HuH-7.5 (cell line): ENCODE results near the gene FMR1.

Experiments used
- DNase-seq: peaks from one replicate; pipeline ENCODE4 v3.0.0; 2011; ENCODE audit warnings: low spot score

Gene FMR1

DNA sequence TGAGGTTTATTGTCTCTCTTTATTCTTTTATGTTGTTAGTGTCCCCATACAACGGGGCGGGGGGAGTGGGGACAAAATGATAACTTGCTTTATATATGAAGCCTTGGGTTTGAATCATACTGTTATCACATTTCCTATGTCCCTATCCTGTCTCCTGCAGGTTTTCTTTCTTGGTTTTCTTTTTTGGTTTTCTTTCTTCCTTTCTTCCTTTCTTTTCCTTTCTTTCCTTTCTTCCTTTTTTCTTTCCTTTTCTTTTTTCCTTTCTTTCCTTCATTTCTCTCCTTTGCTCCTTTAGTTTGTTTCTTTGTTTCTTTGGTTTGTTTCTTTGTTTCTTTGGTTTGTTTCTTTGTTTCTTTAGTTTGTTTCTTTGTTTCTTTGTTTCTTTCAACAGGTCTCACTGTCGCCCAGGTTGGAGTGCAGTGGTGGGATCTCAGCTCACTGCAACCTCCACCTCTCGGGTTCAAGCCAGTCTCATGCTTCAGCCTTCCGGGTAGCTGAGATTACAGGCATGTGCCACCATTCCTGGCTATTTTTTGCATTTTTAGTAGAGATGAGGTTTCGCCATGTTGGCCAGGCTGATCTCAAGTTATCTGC lies 4.8 kb downstream of the FMR1 start:
- no peak for DNase-seq

DNA sequence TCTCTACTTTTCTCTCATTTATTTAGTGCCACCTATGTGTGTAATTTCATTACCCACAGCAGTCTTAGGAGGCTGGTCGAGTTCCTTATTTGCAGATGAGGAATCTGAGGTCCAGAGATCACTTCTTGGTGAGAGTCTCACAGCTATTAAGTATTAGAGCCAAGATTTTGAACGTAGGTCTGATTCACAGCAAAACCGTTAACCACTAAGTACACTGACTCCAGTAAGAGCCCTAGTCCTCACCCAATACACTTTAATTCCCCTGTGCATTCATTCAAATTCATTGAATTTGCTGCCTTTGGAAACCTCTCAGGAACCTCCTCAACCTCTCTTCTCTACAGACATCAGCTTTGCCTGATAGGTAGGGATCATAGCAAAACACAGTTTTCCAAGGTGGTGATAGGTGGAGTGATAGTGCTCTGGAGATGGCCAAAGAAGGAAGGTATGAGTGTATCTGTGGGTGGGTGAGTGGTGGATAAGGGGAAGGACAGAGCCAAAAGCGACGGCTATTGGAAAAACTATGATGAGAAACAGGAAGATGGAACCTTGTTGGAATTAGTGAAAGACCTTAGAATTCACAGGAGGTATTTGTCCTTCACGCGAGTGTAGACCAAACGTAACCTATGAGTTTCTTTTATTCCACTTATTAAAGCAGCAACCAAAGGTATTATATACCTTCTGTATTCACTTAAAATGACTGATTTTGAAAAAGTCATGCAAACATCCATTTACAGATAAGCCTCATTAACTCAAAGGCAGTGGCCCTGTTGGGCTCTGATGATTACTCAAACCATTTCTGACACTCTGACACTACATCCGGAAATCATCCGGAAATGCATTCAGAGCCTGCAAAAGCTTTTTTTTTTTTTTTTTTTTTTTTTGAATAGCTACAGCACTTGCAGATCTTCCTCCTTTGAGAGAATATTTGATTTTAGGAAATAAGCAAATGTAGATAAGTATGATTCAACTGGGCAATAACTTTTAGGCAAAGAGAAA lies 6.3 kb downstream of the FMR1 start:
- no peak for DNase-seq

DNA sequence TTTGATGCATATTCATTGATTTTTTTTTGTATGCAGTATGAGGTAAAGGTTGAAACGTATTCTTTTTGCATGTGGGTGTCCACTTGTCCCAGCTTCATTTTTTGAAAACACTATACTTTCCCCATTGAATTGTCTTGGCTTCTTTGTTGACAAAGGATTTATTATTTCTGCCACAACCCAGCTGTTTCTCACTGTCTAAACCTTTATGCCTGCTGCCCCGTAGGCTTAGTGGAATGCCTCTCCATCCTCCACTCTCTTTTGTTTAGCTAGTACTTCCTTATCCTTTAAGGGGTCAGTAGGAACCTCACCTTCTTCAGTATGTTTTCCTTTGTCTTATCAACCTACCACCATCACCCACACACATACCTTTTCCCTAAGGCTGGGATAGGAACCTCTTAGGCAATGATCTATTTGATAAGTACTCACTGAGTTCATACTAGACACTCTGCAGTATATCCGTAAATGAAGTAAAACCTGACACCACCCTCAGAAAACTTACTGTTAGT lies 8.5 kb downstream of the FMR1 start:
- no peak for DNase-seq

DNA sequence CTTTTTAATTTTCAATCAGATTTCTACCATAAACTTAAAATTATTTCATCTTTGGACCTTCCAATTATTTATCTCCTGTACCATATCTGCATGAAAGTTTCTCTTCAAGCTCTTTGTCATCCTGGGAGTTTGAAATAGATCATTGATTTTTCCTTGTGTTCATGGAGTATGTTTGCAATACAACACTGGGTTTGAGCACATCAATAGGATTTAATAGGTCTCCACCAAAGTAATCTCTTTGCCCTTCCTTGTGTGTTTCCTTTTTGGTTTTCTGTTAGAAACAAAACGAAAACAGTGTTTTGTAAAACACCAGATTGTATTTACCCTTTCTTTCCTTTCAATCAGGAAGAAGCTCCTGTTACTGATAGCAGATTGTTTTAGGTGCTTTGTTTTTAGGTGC lies 11.9 kb downstream of the FMR1 start:
- DNase-seq = no peak

DNA sequence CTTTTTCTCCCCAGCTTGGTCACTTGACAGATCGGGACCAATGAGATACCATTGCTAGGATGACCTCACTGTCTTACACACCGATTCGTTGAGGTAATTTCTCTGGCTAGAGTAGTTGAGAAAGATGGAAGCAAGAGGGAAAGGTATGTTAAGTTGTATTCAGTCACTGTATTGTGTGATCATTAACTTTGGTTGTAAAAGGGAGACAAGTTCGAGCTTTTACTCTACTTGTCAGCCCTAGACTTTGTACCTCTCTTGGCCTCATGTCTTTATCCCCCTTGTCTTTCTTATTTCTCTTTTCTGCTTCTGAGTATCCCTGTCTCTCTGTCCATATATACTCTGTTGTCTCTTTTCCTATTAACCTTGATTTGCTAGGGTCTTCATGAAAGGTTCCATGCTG lies 15.5 kb downstream of the FMR1 start:
- no peak for DNase-seq

DNA sequence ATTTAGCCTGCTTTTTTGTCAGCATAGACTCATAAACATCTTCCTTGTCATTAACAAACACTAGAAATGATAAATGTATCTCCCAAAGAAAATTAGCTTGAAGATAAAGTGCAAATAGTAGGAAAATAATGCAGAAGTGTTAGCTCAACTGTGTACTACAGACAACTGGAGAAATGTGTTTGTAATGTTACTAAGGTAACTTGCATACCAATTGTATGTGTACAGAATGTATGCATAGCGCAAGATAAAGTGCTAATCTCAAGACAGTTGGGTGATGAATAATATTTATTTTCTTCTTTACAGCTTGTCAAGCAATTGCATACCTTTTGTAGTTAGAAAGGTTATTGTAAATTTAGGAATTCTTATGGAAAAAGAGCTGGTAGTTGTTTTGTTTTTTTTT lies 22.1 kb downstream of the FMR1 start:
- no peak for DNase-seq

DNA sequence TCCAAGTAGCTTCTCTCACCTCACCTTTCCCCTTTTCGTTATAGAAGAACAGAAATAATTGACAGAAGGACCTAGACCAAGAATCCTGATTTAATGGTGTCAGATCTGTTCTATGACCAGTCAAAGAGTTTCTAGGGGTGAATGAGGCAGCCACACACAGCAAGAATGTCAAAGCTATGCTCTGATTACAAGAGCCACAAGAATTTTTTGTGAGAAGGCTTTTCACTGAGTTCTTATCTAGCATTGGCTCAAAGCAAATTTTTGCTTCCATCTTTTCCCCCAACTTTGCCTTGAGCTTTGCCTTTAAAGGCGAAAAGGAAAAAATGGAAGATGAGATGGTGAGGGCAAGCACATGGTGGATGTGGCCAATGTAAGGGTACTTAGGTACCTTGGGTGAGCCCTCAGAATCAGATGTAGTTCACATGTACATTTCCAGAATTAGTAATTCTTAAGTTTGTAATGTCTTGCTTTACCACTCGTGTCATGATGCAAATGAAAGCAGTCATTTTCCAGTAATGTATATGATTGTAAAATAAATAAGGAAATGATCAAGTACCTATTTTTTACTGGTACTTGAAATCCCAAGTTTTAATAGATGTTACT lies 23.5 kb downstream of the FMR1 start:
- no peak for DNase-seq

DNA sequence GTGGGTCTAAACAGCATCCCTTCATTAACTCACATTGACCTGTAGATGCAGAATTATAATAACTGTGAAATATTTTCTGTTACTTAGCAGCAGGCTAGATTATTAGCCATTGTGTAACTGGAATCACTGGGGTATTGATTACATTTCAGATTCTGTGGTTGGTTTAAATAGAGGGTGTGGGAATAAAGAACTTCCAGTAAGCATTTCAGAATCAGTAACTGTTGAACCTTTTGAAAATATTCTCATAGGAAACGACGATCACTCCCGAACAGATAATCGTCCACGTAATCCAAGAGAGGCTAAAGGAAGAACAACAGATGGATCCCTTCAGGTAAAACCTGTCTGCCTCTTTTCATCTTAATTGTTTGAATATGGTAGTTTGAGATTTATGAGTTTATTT lies 33.6 kb downstream of the FMR1 start:
- DNase-seq = no peak

DNA sequence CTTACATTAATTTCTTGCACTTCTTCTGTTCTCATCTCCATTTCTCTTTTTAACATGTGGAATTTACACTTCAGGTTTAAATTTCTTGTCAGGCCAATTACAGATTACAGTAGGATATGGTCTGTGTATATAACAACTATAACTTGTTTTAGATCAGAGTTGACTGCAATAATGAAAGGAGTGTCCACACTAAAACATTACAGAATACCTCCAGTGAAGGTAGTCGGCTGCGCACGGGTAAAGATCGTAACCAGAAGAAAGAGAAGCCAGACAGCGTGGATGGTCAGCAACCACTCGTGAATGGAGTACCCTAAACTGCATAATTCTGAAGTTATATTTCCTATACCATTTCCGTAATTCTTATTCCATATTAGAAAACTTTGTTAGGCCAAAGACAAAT lies 36.8 kb downstream of the FMR1 start:
- no peak for DNase-seq

DNA sequence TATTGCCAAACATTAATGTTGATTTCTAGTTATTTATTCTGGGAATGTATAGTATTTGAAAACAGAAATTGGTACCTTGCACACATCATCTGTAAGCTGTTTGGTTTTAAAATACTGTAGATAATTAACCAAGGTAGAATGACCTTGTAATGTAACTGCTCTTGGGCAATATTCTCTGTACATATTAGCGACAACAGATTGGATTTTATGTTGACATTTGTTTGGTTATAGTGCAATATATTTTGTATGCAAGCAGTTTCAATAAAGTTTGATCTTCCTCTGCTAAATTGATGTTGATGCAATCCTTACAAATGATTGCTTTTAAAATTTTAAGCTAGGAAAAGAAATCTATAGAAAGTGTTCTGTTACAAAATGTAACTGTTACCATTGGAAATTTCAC lies 38.6 kb downstream of the FMR1 start:
- DNase-seq = peak; percentile 6

DNA sequence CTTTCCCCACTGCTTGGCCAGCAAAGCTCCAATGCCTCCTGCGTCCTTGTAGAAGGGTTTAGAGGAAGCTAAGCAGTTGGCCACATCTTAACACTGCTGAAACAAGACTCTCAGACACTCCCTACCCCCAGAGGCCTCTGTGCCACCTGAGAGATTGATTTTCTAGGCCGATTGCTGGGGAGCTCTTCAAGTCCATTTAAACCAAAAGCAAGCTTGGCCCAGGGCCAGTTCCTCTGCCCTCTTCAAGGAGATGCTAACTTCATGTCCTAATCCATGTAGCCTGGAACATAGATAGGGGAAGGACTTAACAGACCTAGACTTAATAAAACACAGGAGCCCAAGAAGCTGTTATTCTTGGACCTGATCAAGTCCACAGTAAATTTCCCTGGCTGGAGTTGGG lies 42.3 kb downstream of the FMR1 start:
- no peak for DNase-seq

DNA sequence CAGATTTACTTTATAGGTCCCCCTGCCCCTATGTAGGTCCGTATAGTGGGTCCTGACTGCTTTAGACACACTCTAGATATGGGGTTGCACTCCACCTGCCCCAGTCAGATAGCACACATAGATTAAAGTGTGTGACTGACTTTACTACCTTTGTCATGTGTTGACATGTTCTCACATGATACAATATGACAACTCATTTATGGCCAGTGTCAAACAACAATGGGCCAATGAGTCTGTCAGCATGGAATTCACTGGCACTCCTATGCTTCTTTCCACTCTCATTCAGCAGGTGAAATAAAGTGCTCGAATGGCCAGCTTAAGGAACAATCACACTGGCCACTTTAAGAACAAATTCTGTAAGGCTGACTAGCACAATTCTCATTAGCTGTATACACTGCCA lies 45.6 kb downstream of the FMR1 start:
- no peak for DNase-seq

DNA sequence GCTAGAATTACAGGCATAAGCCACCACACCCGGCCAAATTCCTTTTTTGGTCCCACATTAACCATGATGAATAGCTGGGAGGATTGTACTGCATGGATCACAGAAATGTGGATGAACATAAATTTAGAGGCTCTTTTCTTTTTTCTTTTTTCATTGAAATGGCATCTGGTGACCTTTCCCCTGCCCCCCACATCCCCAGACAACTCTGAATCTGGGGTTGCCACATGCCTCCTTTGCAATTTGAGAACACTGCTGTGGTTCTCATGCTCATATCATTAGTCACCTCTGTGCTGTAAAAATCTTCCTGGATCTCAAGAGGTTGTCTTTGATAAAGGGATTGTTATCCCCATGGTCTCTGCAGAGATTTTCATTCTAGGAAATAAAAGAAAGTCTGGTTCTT lies 46.6 kb downstream of the FMR1 start:
- DNase-seq = no peak

DNA sequence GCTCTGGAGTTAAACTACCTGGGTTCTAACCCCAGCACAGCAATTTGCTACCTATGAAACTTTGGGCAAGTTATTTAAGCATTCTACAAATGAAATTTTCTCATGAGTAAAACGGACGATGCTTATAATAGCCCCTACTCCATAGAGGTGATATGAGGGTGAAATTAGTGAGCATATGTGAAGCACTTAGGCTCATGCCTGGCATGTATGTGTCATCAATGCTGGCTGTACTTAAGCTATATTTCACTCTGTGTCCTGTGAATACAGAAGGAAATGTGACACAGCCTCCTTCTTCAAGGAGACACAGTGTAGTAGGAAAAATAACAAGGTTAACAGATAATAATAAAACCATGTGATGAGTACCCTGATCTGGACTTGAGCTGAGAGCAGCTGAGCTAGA lies 49.0 kb downstream of the FMR1 start:
- DNase-seq = no peak

DNA sequence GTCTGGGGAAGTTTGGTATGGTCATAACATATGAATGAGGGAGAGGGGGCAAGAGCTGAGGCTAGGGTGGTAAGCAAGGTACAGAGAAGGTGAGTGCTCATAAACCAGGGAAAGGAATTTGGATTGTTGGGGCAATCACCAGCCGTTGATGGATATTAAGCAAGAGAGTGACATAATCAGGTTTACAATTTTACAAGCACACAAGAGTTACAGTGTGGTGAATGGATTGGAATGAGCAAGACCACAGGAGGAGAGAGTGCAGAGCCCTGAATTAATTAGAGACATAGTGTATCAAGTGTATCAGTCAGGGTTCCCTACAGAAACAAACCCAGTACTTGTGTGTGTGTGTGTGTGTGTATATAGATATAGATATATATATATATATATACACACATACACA lies 50.8 kb downstream of the FMR1 start:
- DNase-seq = no peak

DNA sequence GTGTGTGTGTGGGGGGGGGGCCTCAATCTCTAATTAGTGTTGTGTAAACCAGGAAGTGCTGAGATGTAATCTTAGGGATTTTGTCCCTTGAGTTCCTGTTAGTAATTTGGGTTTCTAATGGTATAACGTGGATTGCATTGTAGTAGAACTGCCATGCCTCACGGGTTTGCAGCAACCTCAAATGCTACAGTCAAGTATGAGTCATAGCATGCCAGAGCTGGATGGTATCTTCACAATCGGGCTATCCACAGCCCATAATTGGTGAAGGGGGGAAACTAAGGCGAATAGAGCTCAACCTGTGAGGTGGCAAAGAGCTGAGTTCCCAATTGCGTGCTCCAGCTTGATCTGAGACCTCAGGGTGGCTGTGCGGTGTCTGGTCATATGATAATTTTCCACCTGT lies 67.2 kb downstream of the FMR1 start:
- DNase-seq = no peak

DNA sequence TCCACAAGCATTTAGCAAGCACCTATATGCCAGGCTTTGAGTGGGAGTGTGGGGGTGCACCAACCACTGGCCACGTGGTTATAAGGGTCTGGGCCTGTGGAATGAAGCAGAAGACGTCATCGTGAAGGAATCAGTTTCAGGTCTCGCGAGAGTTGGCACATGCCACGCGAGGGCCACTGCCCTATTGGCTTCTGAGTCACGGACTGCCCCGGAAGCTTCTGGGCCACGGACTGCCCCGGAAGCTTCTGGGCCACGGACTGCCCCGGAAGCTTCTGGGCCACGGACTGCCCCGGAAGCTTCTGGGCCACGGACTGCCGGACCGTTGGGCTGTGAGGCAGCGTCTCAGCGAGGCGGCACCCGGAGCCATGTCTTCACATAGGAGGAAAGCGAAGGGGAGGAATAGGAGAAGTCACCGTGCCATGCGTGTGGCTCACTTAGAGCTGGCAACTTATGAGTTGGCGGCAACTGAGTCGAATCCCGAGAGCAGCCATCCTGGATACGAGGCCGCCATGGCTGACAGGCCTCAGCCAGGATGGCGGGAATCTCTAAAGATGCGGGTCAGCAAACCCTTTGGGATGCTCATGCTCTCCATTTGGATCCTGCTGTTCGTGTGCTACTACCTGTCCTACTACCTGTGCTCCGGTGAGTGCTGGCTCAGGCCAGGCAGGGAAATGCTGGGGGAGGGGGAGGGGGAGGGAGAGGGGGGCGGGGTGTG lies 69.5 kb downstream of the FMR1 start, which contains the start of gene FMR1NB:
Gene FMR1NB (plus strand): TSS at position 300 of the 715 bp plus-strand sequence. CDS start 66 bp downstream, at position 366.
- no peak for DNase-seq
